H1 (cell line): Measurements from ENCODE around the gene SMIM23.

Source experiments
- CEBPB ChIP-seq: IDR thresholded peaks from 2 replicates; pipeline ENCODE4 v1.6.1; 2012; ENCODE audit warnings: low read depth, low read length
- CTCF ChIP-seq, 3 experiments: IDR thresholded peaks; 1 replicate in 2 of 3; 2 replicates in 1 of 3; pipeline versions ENCODE4 v1.5.1 to v1.6.1; 2011; ENCODE audit warnings: low read length in 3 of 3, mild to moderate bottlenecking in 3 of 3, inconsistent platforms in 2 of 3, low read depth in 1 of 3, moderate library complexity in 1 of 3; ENCODE audit not compliant: insufficient read depth in 1 of 3; ENCODE audit errors: control extremely low read depth in 1 of 3
- EGR1 ChIP-seq: IDR thresholded peaks from 2 replicates; pipeline ENCODE4 v1.6.1; 2011; ENCODE audit warnings: low read depth, low read length, borderline replicate concordance
- JUND ChIP-seq: IDR thresholded peaks from 2 replicates; pipeline ENCODE4 v1.6.1; 2011; ENCODE audit warnings: mild to moderate bottlenecking, improper control_type of control experiment, low read length
- KDM1A ChIP-seq: fragments of 200-600, 300-600 bp; sonication (generic); IDR thresholded peaks from 2 replicates; pipeline ENCODE4 v1.7.1; 2016; ENCODE audit warnings: mild to moderate bottlenecking, low read length, borderline replicate concordance
- KDM5A ChIP-seq: fragments of 200-600 bp; IDR thresholded peaks from 2 replicates; pipeline ENCODE4 v1.7.1; 2012; ENCODE audit warnings: mild to moderate bottlenecking, low read length, inconsistent platforms, mixed read lengths
- MAFK ChIP-seq: IDR thresholded peaks from 2 replicates; pipeline ENCODE4 v1.6.1; 2012; ENCODE audit warnings: low read depth, mild to moderate bottlenecking, improper control_type of control experiment, low read length
- NRF1 ChIP-seq: IDR thresholded peaks from 2 replicates; pipeline ENCODE4 v1.6.1; 2011; ENCODE audit warnings: mild to moderate bottlenecking, low read depth, low read length, improper control_type of control experiment
- PHF8 ChIP-seq: fragments of 200-600 bp; sonication (generic); conservative IDR thresholded peaks from 2 replicates; pipeline ENCODE4 v1.7.1; 2012; ENCODE audit warnings: low read depth, mild to moderate bottlenecking, inconsistent platforms, low read length, moderate library complexity
- POLR2A ChIP-seq, 2 experiments: IDR thresholded peaks; 1 replicate in 1 of 2; 2 replicates in 1 of 2; pipeline ENCODE4 v1.6.1; 2011; ENCODE audit warnings: low read depth in 2 of 2, low read length in 2 of 2, mild to moderate bottlenecking in 2 of 2; ENCODE audit errors: control extremely low read depth in 1 of 2
- SUZ12 ChIP-seq: fragments of 200-600 bp; sonication (generic); IDR thresholded peaks from 2 replicates; pipeline ENCODE4 v1.6.1; 2012; ENCODE audit warnings: mild to moderate bottlenecking, inconsistent platforms, low read length, moderate library complexity, mixed read lengths
- TCF12 ChIP-seq: IDR thresholded peaks from 2 replicates; pipeline ENCODE4 v1.6.1; 2011; ENCODE audit warnings: low read depth, mild to moderate bottlenecking, low read length
- YY1 ChIP-seq: IDR thresholded peaks from 2 replicates; pipeline ENCODE4 v1.6.1; 2011; ENCODE audit warnings: low read depth, mild to moderate bottlenecking, low read length

- no peak for TF ChIP-seq POLR2A (IDR thresholded peaks at IDR 0.05; ENCODE audit: control extremely low read depth in 1 of 2, low read depth in 2 of 2, low read length in 2 of 2)
- TF ChIP-seq CTCF (IDR thresholded peaks at IDR 0.05; ENCODE audit: control extremely low read depth in 1 of 3, insufficient read depth in 1 of 3, low read depth in 1 of 3, low read length in 3 of 3) = no peak
- TF ChIP-seq KDM1A = no peak
- no peak for TF ChIP-seq YY1
- TF ChIP-seq JUND = no peak
- no peak for TF ChIP-seq MAFK
- no peak for TF ChIP-seq CEBPB
- no peak for TF ChIP-seq KDM5A
- TF ChIP-seq NRF1 = no peak
- TF ChIP-seq PHF8 = no peak
- no peak for TF ChIP-seq EGR1
- no peak for TF ChIP-seq TCF12
- TF ChIP-seq SUZ12 = no peak
Observed at GRCh38 chr5:171782332-171782966, 3.2 kb upstream of the SMIM23 start.
